GM23338 (cell line): ENCODE data around the gene TGFBR3. TPM values are rescaled to one million over a fixed set of nuclear protein-coding genes. Genes with fewer than 3 reads are reported as not detected.

Experiments used
- ATAC-seq: fragments of 200-7000 bp; cut with Tn5 transposase; 3 replicates; pipeline ENCODE4 v1.9.1; 2020
- DNase-seq: peaks from one replicate; pipeline ENCODE4 v3.0.0-alpha.2; 2015; ENCODE audit warnings: low spot score
- H2AFZ ChIP-seq: fragments of 200-600 bp; sonication (generic); 2 replicates; pipeline ENCODE4 v1.8.0; 2016; ENCODE audit warnings: antibody characterized with exemption, mild to moderate bottlenecking, moderate library complexity
- H3F3A ChIP-seq: fragments of 200-600 bp; sonication (generic); replicated peaks from 2 replicates; pipeline ENCODE4 v1.8.0; 2017; ENCODE audit warnings: antibody characterized with exemption, mixed run types, low read depth
- H3K27ac ChIP-seq: fragments of 200-600 bp; sonication (generic); 2 replicates; pipeline ENCODE4 v1.6.1; 2016; ENCODE audit warnings: low read depth
- H3K27me3 ChIP-seq: fragments of 200-600 bp; sonication (generic); 2 replicates; pipeline ENCODE4 v1.8.0; 2016; ENCODE audit warnings: mild to moderate bottlenecking, mixed run types, moderate library complexity; ENCODE audit not compliant: insufficient read depth
- H3K36me3 ChIP-seq: fragments of 200-600 bp; sonication (generic); 2 replicates; pipeline ENCODE4 v1.8.0; 2016; ENCODE audit warnings: mild to moderate bottlenecking; ENCODE audit not compliant: insufficient read depth
- H3K4me1 ChIP-seq: fragments of 200-600 bp; sonication (generic); 2 replicates; pipeline ENCODE4 v1.8.0; 2016; ENCODE audit warnings: mild to moderate bottlenecking, moderate library complexity; ENCODE audit not compliant: insufficient read depth
- H3K4me2 ChIP-seq: fragments of 200-600 bp; sonication (generic); 2 replicates; pipeline ENCODE4 v1.7.1; 2017; ENCODE audit warnings: mixed run types
- H3K4me3 ChIP-seq: fragments of 200-600 bp; sonication (generic); 2 replicates; pipeline ENCODE4 v1.6.1; 2016; ENCODE audit warnings: mixed run types
- H3K79me2 ChIP-seq: fragments of 200-600 bp; sonication (generic); replicated peaks from 2 replicates; pipeline ENCODE4 v1.8.0; 2017; ENCODE audit warnings: mild to moderate bottlenecking; ENCODE audit not compliant: insufficient read depth
- H3K9me2 ChIP-seq: fragments of 200-600 bp; sonication (generic); 2 replicates; pipeline ENCODE4 v1.8.0; 2017; ENCODE audit not compliant: insufficient read depth
- H4K20me1 ChIP-seq: fragments of 200-600 bp; sonication (generic); replicated peaks from 2 replicates; pipeline ENCODE4 v1.8.0; 2017; ENCODE audit warnings: mild to moderate bottlenecking; ENCODE audit not compliant: insufficient read depth
- H3K27ac Mint-ChIP-seq: 2 replicates; pipeline ENCODE4 v1.8.0; 2020; ENCODE audit warnings: inconsistent platforms, mild to moderate bottlenecking, moderate library complexity, mixed read lengths
- H3K27me3 Mint-ChIP-seq: 3 replicates; pipeline ENCODE4 v1.8.0; 2022; ENCODE audit warnings: low read depth, mild to moderate bottlenecking, moderate library complexity, mixed read lengths, inconsistent platforms; ENCODE audit not compliant: insufficient read depth, poor library complexity
- H3K36me3 Mint-ChIP-seq: 3 replicates; pipeline ENCODE4 v1.8.0; 2021; ENCODE audit warnings: low read depth, mild to moderate bottlenecking, inconsistent platforms, moderate library complexity, mixed read lengths
- H3K4me1 Mint-ChIP-seq: 3 replicates; pipeline ENCODE4 v1.8.0; 2020; ENCODE audit warnings: mild to moderate bottlenecking, inconsistent platforms, mixed read lengths
- H3K4me3 Mint-ChIP-seq: 3 replicates; pipeline ENCODE4 v1.8.0; 2021; ENCODE audit warnings: moderate library complexity, mild to moderate bottlenecking, inconsistent platforms, mixed read lengths
- H3K9me3 Mint-ChIP-seq: 3 replicates; pipeline ENCODE4 v1.8.0; 2020; ENCODE audit warnings: moderate library complexity, mild to moderate bottlenecking, inconsistent platforms, mixed read lengths
- CREB1 ChIP-seq: fragments of 250-450 bp; sonication (Bioruptor Pico); IDR thresholded peaks from 2 replicates; pipeline ENCODE4 v1.5.0; 2020; ENCODE audit warnings: low read depth, mild to moderate bottlenecking, moderate library complexity
- EZH2 ChIP-seq: fragments of 200-600 bp; sonication (generic); IDR thresholded peaks from one replicate; pipeline ENCODE4 v1.8.0; 2017; ENCODE audit warnings: antibody characterized with exemption, mild to moderate bottlenecking, low read depth; ENCODE audit not compliant: unreplicated experiment
- EZH2phosphoT487 ChIP-seq: fragments of 200-600 bp; sonication (generic); IDR thresholded peaks from one replicate; pipeline ENCODE4 v1.8.1; 2018; ENCODE audit warnings: antibody characterized with exemption; ENCODE audit not compliant: unreplicated experiment
- NANOG ChIP-seq: IDR thresholded peaks from 2 replicates; pipeline ENCODE4 v1.6.1; 2016; ENCODE audit warnings: antibody characterized with exemption, borderline replicate concordance
- POLR2AphosphoS5 ChIP-seq: IDR thresholded peaks from 2 replicates; pipeline ENCODE4 v1.6.1; 2016; ENCODE audit warnings: antibody characterized with exemption, low read depth
- STAT1 ChIP-seq: IDR thresholded peaks from one replicate; pipeline ENCODE4 v1.6.1; 2016; ENCODE audit warnings: antibody characterized with exemption; ENCODE audit not compliant: unreplicated experiment
- ZNF114 ChIP-seq: fragments of 250-450 bp; sonication (Bioruptor Pico); IDR thresholded peaks from 2 replicates; pipeline ENCODE4 v1.5.0; 2020; ENCODE audit warnings: mild to moderate bottlenecking, moderate library complexity
- ZNF331 ChIP-seq: fragments of 250-450 bp; sonication (Bioruptor Pico); IDR thresholded peaks from 2 replicates; pipeline ENCODE4 v1.5.0; 2020; ENCODE audit warnings: low read depth, mild to moderate bottlenecking, moderate library complexity
- polyA plus RNA-seq: library from polyadenylated mRNA; unstranded; fragments of >200 nt; fragmentation: Nextera tagmentation; extraction: Ambion mirVana; gene quantifications from 2 replicates; pipeline ENCODE4 v1.2.1, GENCODE V29; 2016
- total RNA-seq: library from RNA; depleted of rRNA; stranded (reverse); fragments of >200 nt; shearing (Covaris generic); gene quantifications from 2 replicates; pipeline ENCODE4 v1.2.3, GENCODE V29; 2014
- TF ChIP-seq, protein P1 (sequence below): fragments of 250-450 bp; sonication (Bioruptor Pico); IDR thresholded peaks from 2 replicates; pipeline ENCODE4 v1.5.0; 2020; ENCODE audit warnings: mild to moderate bottlenecking, moderate library complexity
- TF ChIP-seq, protein P2 (sequence below), 2 experiments: fragments of 200-600 bp in 1 of 2; sonication (generic) in 1 of 2; conservative IDR thresholded peaks; 2 replicates each; pipeline versions ENCODE4 v1.5.1 to v1.6.1; 2016 to 2017; ENCODE audit warnings: antibody characterized with exemption in 2 of 2, low read depth in 2 of 2, mild to moderate bottlenecking in 2 of 2, moderate library complexity in 1 of 2
- TF ChIP-seq, protein P3 (sequence below): IDR thresholded peaks from one replicate; pipeline ENCODE4 v1.6.1; 2018; ENCODE audit warnings: antibody characterized with exemption; ENCODE audit not compliant: unreplicated experiment

The TGFBR3 gene
- total and polyA plus RNA-seq, 2 experiments from 2014 or later: 1.7 to 2.9 TPM

DNA sequence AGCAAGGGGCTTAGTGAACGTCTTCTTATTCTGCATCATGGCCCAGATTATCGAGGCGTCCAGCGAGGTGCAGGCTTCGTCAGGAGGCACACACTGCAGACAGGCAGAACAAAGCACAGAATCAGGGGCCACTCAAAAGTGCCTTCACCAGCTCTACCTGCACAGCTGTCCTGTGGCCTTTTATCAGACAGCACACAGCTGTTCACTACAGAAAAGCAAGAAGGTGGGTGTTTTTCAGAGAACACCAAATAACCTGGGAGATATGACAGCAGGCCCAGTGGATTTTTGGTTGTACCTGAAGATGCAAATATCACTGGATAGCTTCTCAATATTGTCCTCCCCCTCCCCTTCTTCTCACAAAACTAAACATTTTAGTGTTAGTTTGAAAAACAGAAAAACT lies 177.3 kb downstream of the TGFBR3 start:
- H4K20me1 ChIP-seq: no peaks in the 10 kb centered on the region
- H3K9me3 Mint-ChIP-seq: no peaks in the 10 kb centered on the region
- no peak overlapping the region for H3K4me3 Mint-ChIP-seq
- H2AFZ ChIP-seq: no peak overlapping the region
- H3F3A ChIP-seq: no peaks in the 10 kb centered on the region
- no peaks in the 10 kb centered on the region for H3K27me3 ChIP-seq
- no peaks in the 10 kb centered on the region for H3K9me2 ChIP-seq
- TF ChIP-seq, protein P1, sequence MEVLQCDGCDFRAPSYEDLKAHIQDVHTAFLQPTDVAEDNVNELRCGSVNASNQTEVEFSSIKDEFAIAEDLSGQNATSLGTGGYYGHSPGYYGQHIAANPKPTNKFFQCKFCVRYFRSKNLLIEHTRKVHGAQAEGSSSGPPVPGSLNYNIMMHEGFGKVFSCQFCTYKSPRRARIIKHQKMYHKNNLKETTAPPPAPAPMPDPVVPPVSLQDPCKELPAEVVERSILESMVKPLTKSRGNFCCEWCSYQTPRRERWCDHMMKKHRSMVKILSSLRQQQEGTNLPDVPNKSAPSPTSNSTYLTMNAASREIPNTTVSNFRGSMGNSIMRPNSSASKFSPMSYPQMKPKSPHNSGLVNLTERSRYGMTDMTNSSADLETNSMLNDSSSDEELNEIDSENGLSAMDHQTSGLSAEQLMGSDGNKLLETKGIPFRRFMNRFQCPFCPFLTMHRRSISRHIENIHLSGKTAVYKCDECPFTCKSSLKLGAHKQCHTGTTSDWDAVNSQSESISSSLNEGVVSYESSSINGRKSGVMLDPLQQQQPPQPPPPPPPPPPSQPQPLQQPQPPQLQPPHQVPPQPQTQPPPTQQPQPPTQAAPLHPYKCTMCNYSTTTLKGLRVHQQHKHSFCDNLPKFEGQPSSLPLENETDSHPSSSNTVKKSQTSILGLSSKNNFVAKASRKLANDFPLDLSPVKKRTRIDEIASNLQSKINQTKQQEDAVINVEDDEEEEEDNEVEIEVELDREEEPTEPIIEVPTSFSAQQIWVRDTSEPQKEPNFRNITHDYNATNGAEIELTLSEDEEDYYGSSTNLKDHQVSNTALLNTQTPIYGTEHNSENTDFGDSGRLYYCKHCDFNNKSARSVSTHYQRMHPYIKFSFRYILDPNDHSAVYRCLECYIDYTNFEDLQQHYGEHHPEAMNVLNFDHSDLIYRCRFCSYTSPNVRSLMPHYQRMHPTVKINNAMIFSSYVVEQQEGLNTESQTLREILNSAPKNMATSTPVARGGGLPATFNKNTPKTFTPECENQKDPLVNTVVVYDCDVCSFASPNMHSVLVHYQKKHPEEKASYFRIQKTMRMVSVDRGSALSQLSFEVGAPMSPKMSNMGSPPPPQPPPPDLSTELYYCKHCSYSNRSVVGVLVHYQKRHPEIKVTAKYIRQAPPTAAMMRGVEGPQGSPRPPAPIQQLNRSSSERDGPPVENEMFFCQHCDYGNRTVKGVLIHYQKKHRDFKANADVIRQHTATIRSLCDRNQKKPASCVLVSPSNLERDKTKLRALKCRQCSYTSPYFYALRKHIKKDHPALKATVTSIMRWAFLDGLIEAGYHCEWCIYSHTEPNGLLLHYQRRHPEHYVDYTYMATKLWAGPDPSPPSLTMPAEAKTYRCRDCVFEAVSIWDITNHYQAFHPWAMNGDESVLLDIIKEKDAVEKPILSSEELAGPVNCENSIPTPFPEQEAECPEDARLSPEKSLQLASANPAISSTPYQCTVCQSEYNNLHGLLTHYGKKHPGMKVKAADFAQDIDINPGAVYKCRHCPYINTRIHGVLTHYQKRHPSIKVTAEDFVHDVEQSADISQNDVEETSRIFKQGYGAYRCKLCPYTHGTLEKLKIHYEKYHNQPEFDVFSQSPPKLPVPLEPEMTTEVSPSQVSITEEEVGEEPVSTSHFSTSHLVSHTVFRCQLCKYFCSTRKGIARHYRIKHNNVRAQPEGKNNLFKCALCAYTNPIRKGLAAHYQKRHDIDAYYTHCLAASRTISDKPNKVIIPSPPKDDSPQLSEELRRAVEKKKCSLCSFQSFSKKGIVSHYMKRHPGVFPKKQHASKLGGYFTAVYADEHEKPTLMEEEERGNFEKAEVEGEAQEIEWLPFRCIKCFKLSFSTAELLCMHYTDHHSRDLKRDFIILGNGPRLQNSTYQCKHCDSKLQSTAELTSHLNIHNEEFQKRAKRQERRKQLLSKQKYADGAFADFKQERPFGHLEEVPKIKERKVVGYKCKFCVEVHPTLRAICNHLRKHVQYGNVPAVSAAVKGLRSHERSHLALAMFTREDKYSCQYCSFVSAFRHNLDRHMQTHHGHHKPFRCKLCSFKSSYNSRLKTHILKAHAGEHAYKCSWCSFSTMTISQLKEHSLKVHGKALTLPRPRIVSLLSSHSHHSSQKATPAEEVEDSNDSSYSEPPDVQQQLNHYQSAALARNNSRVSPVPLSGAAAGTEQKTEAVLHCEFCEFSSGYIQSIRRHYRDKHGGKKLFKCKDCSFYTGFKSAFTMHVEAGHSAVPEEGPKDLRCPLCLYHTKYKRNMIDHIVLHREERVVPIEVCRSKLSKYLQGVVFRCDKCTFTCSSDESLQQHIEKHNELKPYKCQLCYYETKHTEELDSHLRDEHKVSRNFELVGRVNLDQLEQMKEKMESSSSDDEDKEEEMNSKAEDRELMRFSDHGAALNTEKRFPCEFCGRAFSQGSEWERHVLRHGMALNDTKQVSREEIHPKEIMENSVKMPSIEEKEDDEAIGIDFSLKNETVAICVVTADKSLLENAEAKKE (CRISPR knock-in tag): no peak
- TF ChIP-seq STAT1 (no peak), CREB1 (CRISPR knock-in tag) (no peak), ZNF331 (CRISPR knock-in tag) (no peak), POLR2AphosphoS5 (no peak), NANOG (no peak)
- no peak overlapping the region for H3K4me3 ChIP-seq
- ATAC-seq (no peak), DNase-seq (no peak)
- peaks cover 21% of the 10 kb centered on the region for H3K4me1 ChIP-seq
- no peaks in the 10 kb centered on the region for H3K36me3 ChIP-seq
- H3K27me3 Mint-ChIP-seq: peaks cover 4% of the 10 kb centered on the region
- H3K79me2 ChIP-seq: no peaks in the 10 kb centered on the region
- no peak overlapping the region for H3K27ac Mint-ChIP-seq
- H3K4me1 Mint-ChIP-seq: peaks cover 25% of the 10 kb centered on the region
- no peak overlapping the region for H3K27ac ChIP-seq
- no peak overlapping the region for H3K4me2 ChIP-seq
- no peaks in the 10 kb centered on the region for H3K36me3 Mint-ChIP-seq

DNA sequence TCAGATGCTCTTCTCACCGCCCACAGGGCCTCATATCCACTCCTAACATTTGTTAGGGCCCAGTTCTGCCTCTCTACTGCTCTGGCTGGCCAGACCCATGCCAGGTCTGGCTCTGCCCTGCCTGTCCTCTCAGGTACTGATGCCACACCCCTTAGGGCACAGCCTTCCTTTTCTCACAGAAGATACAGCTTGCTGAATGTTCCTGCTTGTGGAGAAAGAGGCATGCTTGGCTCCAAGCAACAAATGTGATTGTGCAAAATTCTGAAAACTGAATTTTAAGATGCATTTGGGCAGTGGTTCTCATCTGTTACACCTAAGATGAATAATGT lies 178.1 kb downstream of the TGFBR3 start:
- Histone ChIP-seq H2AFZ (no peak overlapping the region), H3K27me3 (no peaks in the 10 kb centered on the region), H3K4me1 (peaks cover 21% of the 10 kb centered on the region), H3K36me3 (no peaks in the 10 kb centered on the region), H4K20me1 (no peaks in the 10 kb centered on the region), H3K4me2 (no peak overlapping the region), H3K4me3 (no peak overlapping the region), H3F3A (no peaks in the 10 kb centered on the region), H3K9me2 (no peaks in the 10 kb centered on the region), H3K79me2 (no peaks in the 10 kb centered on the region), H3K27ac (no peak overlapping the region)
- no peaks in the 10 kb centered on the region for H3K36me3 Mint-ChIP-seq
- no peaks in the 10 kb centered on the region for H3K9me3 Mint-ChIP-seq
- H3K27ac Mint-ChIP-seq: no peak overlapping the region
- no peak overlapping the region for H3K4me3 Mint-ChIP-seq
- peaks cover 6% of the 10 kb centered on the region for H3K27me3 Mint-ChIP-seq
- no peak for DNase-seq
- H3K4me1 Mint-ChIP-seq: peaks cover 19% of the 10 kb centered on the region
- no peak for ATAC-seq
- TF ChIP-seq, protein P2, sequence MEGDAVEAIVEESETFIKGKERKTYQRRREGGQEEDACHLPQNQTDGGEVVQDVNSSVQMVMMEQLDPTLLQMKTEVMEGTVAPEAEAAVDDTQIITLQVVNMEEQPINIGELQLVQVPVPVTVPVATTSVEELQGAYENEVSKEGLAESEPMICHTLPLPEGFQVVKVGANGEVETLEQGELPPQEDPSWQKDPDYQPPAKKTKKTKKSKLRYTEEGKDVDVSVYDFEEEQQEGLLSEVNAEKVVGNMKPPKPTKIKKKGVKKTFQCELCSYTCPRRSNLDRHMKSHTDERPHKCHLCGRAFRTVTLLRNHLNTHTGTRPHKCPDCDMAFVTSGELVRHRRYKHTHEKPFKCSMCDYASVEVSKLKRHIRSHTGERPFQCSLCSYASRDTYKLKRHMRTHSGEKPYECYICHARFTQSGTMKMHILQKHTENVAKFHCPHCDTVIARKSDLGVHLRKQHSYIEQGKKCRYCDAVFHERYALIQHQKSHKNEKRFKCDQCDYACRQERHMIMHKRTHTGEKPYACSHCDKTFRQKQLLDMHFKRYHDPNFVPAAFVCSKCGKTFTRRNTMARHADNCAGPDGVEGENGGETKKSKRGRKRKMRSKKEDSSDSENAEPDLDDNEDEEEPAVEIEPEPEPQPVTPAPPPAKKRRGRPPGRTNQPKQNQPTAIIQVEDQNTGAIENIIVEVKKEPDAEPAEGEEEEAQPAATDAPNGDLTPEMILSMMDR (conservative IDR thresholded peaks at IDR 0.05; ENCODE audit: low read depth in 2 of 2): no peak
- TF ChIP-seq STAT1: no peak
- TF ChIP-seq EZH2phosphoT487: no peak
- TF ChIP-seq, protein P3, sequence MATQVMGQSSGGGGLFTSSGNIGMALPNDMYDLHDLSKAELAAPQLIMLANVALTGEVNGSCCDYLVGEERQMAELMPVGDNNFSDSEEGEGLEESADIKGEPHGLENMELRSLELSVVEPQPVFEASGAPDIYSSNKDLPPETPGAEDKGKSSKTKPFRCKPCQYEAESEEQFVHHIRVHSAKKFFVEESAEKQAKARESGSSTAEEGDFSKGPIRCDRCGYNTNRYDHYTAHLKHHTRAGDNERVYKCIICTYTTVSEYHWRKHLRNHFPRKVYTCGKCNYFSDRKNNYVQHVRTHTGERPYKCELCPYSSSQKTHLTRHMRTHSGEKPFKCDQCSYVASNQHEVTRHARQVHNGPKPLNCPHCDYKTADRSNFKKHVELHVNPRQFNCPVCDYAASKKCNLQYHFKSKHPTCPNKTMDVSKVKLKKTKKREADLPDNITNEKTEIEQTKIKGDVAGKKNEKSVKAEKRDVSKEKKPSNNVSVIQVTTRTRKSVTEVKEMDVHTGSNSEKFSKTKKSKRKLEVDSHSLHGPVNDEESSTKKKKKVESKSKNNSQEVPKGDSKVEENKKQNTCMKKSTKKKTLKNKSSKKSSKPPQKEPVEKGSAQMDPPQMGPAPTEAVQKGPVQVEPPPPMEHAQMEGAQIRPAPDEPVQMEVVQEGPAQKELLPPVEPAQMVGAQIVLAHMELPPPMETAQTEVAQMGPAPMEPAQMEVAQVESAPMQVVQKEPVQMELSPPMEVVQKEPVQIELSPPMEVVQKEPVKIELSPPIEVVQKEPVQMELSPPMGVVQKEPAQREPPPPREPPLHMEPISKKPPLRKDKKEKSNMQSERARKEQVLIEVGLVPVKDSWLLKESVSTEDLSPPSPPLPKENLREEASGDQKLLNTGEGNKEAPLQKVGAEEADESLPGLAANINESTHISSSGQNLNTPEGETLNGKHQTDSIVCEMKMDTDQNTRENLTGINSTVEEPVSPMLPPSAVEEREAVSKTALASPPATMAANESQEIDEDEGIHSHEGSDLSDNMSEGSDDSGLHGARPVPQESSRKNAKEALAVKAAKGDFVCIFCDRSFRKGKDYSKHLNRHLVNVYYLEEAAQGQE: no peak
- TF ChIP-seq EZH2: no peak
- TF ChIP-seq ZNF114: no peak
